NCI-H2171 (cell line): Measurements from ENCODE around the gene WDR18.

Experiments
- DNase-seq: peaks from one replicate; lab custom pipeline; 2025; lab: John Stamatoyannopoulos, UW

Gene WDR18

DNA sequence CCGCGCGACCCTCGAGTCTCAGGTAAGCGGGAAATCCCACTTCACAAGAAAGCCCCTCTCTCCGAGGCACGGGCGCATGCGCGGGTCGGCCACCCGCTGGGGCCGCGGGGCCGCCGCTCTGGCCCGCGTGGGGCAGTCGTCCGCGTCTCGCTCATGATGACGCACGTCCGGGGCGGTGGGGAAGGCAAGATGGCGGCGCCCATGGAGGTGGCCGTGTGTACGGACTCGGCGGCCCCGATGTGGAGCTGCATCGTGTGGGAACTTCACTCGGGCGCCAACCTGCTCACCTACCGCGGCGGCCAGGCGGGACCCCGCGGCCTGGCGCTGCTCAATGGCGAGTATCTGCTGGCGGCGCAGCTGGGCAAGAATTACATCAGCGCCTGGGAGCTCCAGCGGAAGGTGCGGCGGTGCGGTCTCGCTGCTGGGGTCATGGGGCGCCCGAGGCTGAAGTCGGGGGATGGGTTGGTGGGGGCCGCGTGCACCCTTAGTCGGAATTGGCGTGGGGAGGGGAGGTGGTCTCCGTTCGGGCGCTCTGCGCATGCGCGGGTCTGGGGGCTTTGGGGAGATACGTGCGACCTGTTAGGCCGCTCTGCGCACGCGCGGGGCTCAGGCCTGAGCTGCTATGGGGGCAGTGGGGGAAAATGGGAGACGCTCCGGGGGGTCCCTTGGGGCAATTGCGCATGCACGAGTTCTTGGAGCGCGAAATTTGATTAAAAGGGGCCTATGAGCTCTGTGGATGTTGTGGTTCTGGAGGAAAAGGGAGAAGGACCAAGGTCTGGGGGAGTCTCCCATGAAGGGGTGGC lies at the start of gene WDR18:
TSS of gene WDR18 (plus strand) at position 181 of the 803 bp plus-strand sequence. CDS start at position 190, 9 bp downstream.
- DNase-seq: peak; percentile 92

GRCh38 chr19:934865-935479 lies 49.2 kb upstream of the WDR18 start:
- no peak for DNase-seq

GRCh38 chr19:936175-936546 lies 48.0 kb upstream of the WDR18 start:
- DNase-seq: no peak

DNA sequence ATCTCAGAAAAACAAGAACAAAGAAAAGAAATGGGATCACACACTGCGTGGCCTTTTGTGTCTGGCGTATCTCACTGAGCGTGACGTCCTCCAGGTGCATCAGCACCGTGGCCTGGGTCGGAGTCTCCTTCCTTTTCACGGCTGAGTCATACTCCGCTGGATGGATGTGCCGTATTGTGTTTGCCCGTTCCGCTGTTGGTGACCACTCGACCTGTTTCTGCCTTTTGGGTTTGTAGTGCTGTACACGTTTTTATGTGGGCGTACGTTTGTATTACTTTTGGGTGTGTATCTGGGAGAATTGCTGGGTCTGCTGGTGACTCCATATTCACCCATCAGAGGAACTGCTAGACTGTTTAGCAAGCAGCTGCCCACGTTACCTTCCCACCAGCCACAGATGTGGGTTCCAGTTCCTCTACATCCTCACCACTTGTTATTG lies 46.9 kb upstream of the WDR18 start:
- no peak for DNase-seq

DNA sequence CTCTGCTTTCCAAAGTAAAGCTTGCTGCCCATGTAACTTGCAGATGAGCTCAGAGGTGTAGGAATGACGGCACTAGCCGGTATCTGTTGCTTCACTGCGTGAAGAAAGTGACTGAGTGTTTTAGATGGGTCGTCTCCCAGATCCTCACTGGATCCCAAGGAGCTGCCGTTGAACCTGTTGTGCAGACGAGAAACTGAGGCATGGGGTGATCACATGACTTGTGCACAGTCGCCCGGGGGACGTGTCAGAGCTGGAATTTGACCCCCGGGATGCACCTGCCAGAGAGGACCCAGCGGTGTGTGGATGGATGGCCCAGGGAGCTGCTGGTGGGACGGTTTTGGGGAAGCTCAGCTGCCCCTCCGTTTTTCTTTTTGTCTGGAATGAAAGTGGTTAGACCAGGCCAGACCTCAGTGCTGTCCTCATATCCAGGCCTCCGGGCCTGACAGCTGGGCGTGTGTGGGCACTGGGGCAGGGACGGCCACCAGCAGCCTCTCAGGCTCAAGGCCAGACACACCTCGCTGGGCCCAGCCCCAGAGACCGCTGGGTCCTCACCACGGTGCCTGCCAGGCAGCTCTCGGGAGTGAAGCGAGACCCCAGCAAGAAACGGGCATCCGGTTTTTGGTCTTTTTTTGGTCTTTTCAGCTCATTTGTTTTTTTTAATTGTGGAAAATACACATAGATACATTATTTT lies 45.8 kb upstream of the WDR18 start:
- DNase-seq: no peak

DNA sequence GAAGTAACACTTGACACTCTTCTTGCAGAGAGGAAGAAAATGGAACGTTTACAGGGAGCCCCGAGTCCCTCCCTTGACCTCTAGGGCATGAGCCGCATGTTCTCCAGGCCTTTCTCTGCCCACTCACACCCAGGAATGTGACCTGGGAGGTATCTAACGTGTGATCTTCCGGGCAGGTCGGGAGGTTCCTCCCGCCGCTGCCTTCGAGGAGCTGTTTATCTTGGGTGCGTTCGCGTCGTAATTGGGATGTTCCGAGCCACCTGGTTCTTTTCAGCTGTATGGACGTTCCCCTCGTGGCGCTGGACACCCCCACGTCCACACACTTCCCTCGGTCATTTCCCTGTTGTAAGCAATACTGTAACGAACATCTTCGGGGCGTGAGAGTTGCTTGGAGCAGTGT lies 44.7 kb upstream of the WDR18 start:
- DNase-seq: no peak

DNA sequence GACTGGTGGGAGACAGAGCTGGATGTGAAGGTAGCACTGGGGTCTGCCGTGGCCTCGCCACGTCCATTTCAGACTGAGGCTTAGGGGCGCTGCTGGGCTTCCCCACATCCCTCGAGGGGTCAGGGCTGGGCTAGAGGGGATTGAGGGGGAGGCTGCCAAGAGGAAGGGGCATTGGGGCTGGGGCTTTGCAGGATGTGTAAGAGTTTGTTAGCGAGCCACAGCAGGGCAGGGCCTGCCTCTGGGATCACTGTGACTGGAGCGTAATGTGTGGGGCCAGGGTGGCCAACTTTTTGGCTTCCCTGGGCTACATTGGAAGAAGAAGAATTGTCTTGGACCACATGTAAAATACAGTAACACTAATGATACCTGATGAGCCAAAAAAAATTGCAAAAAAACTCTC lies 44.2 kb upstream of the WDR18 start:
- no peak for DNase-seq

DNA sequence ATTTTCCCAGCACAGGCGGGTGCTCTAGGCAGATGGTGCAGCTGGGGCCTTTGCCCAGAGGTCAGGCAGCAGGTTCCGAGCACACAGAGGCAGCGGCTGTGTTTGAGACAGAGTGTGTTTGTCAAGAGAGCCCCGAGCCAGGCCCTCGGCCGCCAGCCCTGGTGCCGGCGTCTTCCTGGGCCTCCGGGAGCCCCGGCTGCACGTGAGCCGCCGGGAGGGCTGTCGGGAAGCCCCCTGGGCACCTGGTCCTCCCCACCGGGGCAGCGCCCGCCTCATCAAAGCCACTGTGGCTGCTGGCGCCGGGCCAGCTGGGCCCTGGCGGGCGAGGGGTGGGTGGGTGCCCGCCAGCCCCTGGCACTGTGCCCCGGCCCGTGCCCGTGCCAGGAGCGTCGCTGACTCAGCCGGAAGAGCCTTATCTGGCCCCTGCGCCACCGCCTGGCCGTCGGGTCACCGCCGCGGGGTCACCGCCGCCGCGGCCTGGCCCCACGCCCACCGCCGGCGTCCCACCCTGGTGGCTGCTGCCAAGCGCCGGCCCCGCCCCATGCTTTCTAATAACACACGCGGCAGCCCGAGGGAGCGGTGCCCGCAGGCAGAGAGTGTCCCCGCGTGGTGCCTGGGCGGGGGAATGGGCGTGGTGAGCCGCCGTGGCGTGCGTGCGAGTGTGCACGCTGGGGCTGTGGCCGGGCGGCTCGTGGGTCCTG lies 43.4 kb upstream of the WDR18 start:
- DNase-seq: peak; percentile 49

- no peak for DNase-seq
Observed at GRCh38 chr19:941292-942132, 42.6 kb upstream of the WDR18 start.

- DNase-seq: no peak
Observed at GRCh38 chr19:942133-942645, 42.0 kb upstream of the WDR18 start.

GRCh38 chr19:943551-944170 lies 40.5 kb upstream of the WDR18 start:
- DNase-seq: no peak

DNA sequence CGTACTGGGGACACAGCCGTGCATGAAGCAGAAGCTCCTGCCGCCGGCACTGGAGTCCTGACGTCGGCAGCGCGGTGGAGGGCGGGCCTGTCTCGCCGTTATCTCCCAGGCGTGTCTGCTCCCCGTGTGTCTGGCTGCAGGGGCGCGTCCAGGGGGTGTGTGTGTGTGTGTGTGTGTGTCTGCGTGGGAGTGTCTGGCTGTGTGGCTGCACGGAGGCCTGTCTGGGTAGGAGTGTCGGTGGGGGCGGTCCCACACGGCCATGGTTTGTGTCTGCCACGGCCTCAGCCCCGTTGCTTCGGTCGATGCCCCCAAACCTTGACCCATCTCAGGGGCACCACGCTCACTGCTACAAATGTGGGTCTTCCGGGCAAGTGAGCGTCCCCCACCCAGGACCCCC lies 40.0 kb upstream of the WDR18 start:
- DNase-seq: no peak

- no peak for DNase-seq
Observed at GRCh38 chr19:944663-945241, 39.4 kb upstream of the WDR18 start.

- DNase-seq: no peak
Observed at GRCh38 chr19:945401-946252, 38.5 kb upstream of the WDR18 start.

- DNase-seq: no peak
Observed at GRCh38 chr19:947090-947706, 36.9 kb upstream of the WDR18 start.

DNA sequence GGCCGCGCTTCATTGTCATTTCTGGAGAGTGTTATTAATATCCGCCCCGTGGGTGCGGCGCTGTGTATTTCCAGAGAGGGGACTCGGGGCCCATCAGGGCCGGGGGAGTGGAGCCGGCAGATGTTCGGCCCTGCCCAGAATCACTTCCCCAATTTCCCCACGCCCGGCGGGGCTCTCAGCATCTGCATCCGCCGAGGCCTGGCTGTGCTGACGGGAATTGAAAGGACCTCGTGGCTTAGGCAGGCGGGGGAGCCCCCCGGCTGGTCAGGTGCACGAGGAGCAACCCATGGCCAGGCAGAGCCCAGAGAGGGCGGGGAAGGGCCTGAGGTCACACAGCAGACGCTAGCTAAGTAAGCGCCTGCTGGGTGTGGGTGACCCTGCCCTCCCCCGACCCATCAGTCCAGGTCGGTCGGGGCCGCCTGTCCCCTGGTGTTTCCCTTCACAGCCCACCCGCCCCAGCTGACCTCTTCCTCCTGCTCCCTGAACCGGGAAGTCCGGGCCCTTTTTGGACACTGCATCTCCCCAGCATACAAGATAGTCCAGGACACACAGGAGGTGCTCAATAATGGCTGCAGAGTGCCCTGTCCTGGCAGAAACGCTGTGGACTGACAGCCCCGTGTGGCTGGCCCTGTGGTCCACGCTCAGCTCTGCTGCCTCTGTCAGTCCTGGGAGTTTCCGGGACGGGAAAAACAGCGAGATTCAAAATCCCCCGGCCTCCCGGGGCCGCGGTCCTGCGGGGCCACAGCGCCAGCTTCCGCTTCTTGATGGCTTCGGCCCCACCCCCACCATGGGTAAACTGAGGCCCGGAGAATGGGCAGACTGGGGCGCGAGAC lies 36.2 kb upstream of the WDR18 start:
- DNase-seq: no peak

DNA sequence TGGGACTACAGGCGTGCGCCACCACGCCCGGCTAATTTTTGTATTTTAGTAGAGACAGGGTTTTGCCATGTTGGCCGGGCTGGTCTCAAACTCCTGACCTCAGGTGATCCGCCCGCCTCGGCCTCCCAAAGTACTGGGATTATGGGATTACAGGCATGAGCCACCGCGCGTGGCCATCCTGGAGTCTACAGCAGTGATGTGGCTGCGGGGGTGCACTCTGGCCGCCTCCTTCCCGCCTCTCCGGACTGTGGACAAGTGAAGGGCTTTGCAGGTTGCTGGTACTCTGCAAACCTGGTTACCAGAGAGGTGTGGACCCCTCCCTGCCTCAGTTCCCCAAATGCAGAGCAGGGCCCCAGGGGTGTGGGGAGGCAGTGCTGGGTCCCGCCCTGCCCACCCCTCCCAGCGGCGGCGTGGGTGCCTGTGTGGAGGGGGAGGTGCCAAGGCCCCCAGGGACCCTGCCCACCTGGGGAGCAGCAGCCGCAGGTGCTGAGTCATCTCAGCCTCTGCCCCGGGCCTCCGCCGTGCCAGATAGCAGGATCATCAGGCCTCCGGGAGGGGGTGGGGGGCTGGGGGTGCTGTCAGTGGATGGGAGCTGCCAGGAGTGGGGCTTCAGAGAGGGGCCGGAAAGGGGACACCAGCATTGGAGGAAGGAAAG lies 35.2 kb upstream of the WDR18 start:
- DNase-seq: no peak
